ENCODE measurements around the gene VPS13D.

Gene VPS13D

GRCh38 chr1:12180903-12181302, 48.9 kb upstream of the VPS13D start:
- Histone ChIP-seq H3K4me1 (ENCODE audit: insufficient read depth, low read length, severe bottlenecking) (no peaks in the 10 kb centered on the region), H3K9me2 (ENCODE audit: low read depth, low read length) (no peaks in the 10 kb centered on the region), H3K9ac (ENCODE audit: low read length) (no peak overlapping the region), H4K20me1 (ENCODE audit: insufficient read depth, low read length) (no peaks in the 10 kb centered on the region), H3F3A (ENCODE audit: insufficient read depth, low read length) (no peaks in the 10 kb centered on the region), H3K9me3 (ENCODE audit: low read length) (no peaks in the 10 kb centered on the region), H3K4me2 (ENCODE audit: low read length) (no peak overlapping the region), H3K27ac (ENCODE audit: low read depth, low read length, poor library complexity, severe bottlenecking) (no peak overlapping the region), H3K79me2 (ENCODE audit: insufficient read depth, low read length) (no peaks in the 10 kb centered on the region), H3K36me3 (ENCODE audit: insufficient read depth, low read length) (no peaks in the 10 kb centered on the region), H3K27me3 (ENCODE audit: insufficient read depth, low read length) (0 out of 2 replicates have a peak, but pooled peaks cover 10% of the 10 kb centered on the region), H2AFZ (ENCODE audit: low read length) (no peak overlapping the region), H3K4me3 (ENCODE audit: low read depth, low read length, poor library complexity, severe bottlenecking) (no peak overlapping the region)
- TF ChIP-seq EZH2 (IDR thresholded peaks at IDR 0.05; ENCODE audit: borderline replicate concordance, low read length): no peak
- TF ChIP-seq, protein P1, sequence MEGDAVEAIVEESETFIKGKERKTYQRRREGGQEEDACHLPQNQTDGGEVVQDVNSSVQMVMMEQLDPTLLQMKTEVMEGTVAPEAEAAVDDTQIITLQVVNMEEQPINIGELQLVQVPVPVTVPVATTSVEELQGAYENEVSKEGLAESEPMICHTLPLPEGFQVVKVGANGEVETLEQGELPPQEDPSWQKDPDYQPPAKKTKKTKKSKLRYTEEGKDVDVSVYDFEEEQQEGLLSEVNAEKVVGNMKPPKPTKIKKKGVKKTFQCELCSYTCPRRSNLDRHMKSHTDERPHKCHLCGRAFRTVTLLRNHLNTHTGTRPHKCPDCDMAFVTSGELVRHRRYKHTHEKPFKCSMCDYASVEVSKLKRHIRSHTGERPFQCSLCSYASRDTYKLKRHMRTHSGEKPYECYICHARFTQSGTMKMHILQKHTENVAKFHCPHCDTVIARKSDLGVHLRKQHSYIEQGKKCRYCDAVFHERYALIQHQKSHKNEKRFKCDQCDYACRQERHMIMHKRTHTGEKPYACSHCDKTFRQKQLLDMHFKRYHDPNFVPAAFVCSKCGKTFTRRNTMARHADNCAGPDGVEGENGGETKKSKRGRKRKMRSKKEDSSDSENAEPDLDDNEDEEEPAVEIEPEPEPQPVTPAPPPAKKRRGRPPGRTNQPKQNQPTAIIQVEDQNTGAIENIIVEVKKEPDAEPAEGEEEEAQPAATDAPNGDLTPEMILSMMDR (IDR thresholded peaks at IDR 0.05; ENCODE audit: low read length): no peak

DNA sequence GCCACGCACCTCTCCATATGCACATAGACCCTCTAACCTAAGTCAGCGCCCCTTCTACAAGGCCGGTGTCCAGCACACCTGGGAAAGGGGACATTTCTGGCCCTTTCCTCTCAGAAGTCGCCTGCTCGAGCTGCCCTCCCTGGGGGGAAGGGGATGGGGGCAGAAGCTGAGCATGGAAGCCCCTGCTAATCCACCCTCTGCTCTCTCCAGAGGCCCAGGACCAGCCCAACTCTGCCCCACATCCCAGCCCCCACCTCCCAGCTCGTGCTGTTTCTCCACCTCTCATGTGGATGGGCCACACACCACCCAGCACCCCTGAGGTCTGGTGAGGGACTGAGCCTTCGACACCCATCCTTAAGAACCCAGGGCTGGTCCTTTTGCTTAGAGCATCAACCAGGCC, 48.3 kb upstream of the VPS13D start:
- H3K9ac ChIP-seq (ENCODE audit: low read length): no peak overlapping the region
- H3F3A ChIP-seq (ENCODE audit: insufficient read depth, low read length): no peaks in the 10 kb centered on the region
- H3K4me3 ChIP-seq (ENCODE audit: low read depth, low read length, poor library complexity, severe bottlenecking): no peak overlapping the region
- H3K36me3 ChIP-seq (ENCODE audit: insufficient read depth, low read length): no peaks in the 10 kb centered on the region
- no peak overlapping the region for H3K4me2 ChIP-seq (ENCODE audit: low read length)
- H3K4me1 ChIP-seq (ENCODE audit: insufficient read depth, low read length, severe bottlenecking): no peaks in the 10 kb centered on the region
- no peaks in the 10 kb centered on the region for H3K9me3 ChIP-seq (ENCODE audit: low read length)
- no peaks in the 10 kb centered on the region for H3K9me2 ChIP-seq (ENCODE audit: low read depth, low read length)
- 0 out of 2 replicates have a peak, but pooled peaks cover 6% of the 10 kb centered on the region for H3K27me3 ChIP-seq (ENCODE audit: insufficient read depth, low read length)
- no peaks in the 10 kb centered on the region for H3K79me2 ChIP-seq (ENCODE audit: insufficient read depth, low read length)
- no peak overlapping the region for H3K27ac ChIP-seq (ENCODE audit: low read depth, low read length, poor library complexity, severe bottlenecking)
- H2AFZ ChIP-seq (ENCODE audit: low read length): no peak overlapping the region
- H4K20me1 ChIP-seq (ENCODE audit: insufficient read depth, low read length): no peaks in the 10 kb centered on the region
- no peak for TF ChIP-seq EZH2 (IDR thresholded peaks at IDR 0.05; ENCODE audit: borderline replicate concordance, low read length)
- TF ChIP-seq, protein P1 (IDR thresholded peaks at IDR 0.05; ENCODE audit: low read length): no peak

GRCh38 chr1:12182410-12182984, 47.3 kb upstream of the VPS13D start:
- Histone ChIP-seq H3K4me1 (ENCODE audit: insufficient read depth, low read length, severe bottlenecking) (no peaks in the 10 kb centered on the region), H4K20me1 (ENCODE audit: insufficient read depth, low read length) (no peaks in the 10 kb centered on the region), H3F3A (ENCODE audit: insufficient read depth, low read length) (no peaks in the 10 kb centered on the region), H3K79me2 (ENCODE audit: insufficient read depth, low read length) (no peaks in the 10 kb centered on the region), H3K9me2 (ENCODE audit: low read depth, low read length) (no peaks in the 10 kb centered on the region), H3K4me3 (ENCODE audit: low read depth, low read length, poor library complexity, severe bottlenecking) (no peak overlapping the region), H3K9me3 (ENCODE audit: low read length) (no peaks in the 10 kb centered on the region), H3K27ac (ENCODE audit: low read depth, low read length, poor library complexity, severe bottlenecking) (no peak overlapping the region), H3K36me3 (ENCODE audit: insufficient read depth, low read length) (no peaks in the 10 kb centered on the region), H3K4me2 (ENCODE audit: low read length) (no peak overlapping the region), H3K9ac (ENCODE audit: low read length) (no peak overlapping the region), H2AFZ (ENCODE audit: low read length) (no peak overlapping the region), H3K27me3 (ENCODE audit: insufficient read depth, low read length) (0 out of 2 replicates have a peak, but pooled peaks cover 5% of the 10 kb centered on the region)
- no peak for TF ChIP-seq EZH2 (IDR thresholded peaks at IDR 0.05; ENCODE audit: borderline replicate concordance, low read length)
- TF ChIP-seq, protein P1 (IDR thresholded peaks at IDR 0.05; ENCODE audit: low read length): no peak
